ENCODE data around the gene PIK3R2. TPM values are rescaled to one million over a fixed set of nuclear protein-coding genes. Genes with fewer than 3 reads are reported as not detected.

The PIK3R2 gene
- total and polyA plus RNA-seq, 2 of the 13 experiments (the other 11 are each of a cell fraction or from before 2014, with no cell fraction given), result 18.6 to 25.3 TPM

- no peak for TF ChIP-seq ZNF460 (CRISPR knock-in tag; IDR thresholded peaks at IDR 0.05; ENCODE audit: borderline replicate concordance)
- no peak for TF ChIP-seq SNAPC4 (CRISPR knock-in tag; IDR thresholded peaks at IDR 0.05)
- no peak for TF ChIP-seq ZNF431 (CRISPR knock-in tag; IDR thresholded peaks at IDR 0.05; ENCODE audit: borderline replicate concordance, low read depth)
- TF ChIP-seq TFAP4 (IDR thresholded peaks at IDR 0.05; ENCODE audit: borderline replicate concordance, low read depth), result peak; percentile 69; the same call in 1 of the 2 replicates
- no peak for TF ChIP-seq SRSF4 (IDR thresholded peaks at IDR 0.05; ENCODE audit: low read depth, low read length, poor library complexity, severe bottlenecking)
- TF ChIP-seq HMG20B (CRISPR knock-in tag; conservative IDR thresholded peaks at IDR 0.05), result no peak
- no peak for TF ChIP-seq ZNF496 (CRISPR knock-in tag; IDR thresholded peaks at IDR 0.05; ENCODE audit: insufficient replicate concordance)
- TF ChIP-seq ZFX (CRISPR knock-in tag; IDR thresholded peaks at IDR 0.05; ENCODE audit: low read depth), result no peak; the same call in 1 of the 2 replicates
- TF ChIP-seq ZNF75D (CRISPR knock-in tag; IDR thresholded peaks at IDR 0.05; ENCODE audit: borderline replicate concordance), result no peak
- no peak for TF ChIP-seq TRAFD1 (CRISPR knock-in tag; IDR thresholded peaks at IDR 0.05; ENCODE audit: borderline replicate concordance)
- no peak for TF ChIP-seq SP2 (CRISPR knock-in tag; IDR thresholded peaks at IDR 0.05)
- no peak for TF ChIP-seq XRCC5 (optimal IDR thresholded peaks at IDR 0.05; ENCODE audit: low read length)
- no peak for TF ChIP-seq SIN3B (IDR thresholded peaks at IDR 0.05; ENCODE audit: low read length)
- TF ChIP-seq SOX13 (IDR thresholded peaks at IDR 0.05), result no peak
- peak in 1 of 2 experiments; percentile 3; a peak in 1 of 4 replicates for TF ChIP-seq SOX13 (CRISPR knock-in tag; conservative IDR thresholded peaks at IDR 0.05 in 1 of 2, IDR thresholded peaks at IDR 0.05 in 1 of 2)
- TF ChIP-seq ARID2 (CRISPR knock-in tag; IDR thresholded peaks at IDR 0.05; ENCODE audit: borderline replicate concordance), result no peak
- TF ChIP-seq ZNF737 (CRISPR knock-in tag; IDR thresholded peaks at IDR 0.05; ENCODE audit: borderline replicate concordance), result no peak
- no peak for TF ChIP-seq E2F1 (CRISPR knock-in tag; IDR thresholded peaks at IDR 0.05)
- TF ChIP-seq ZNF878 (CRISPR knock-in tag; IDR thresholded peaks at IDR 0.05), result no peak
- TF ChIP-seq PRMT3 (CRISPR knock-in tag; IDR thresholded peaks at IDR 0.05; ENCODE audit: borderline replicate concordance, low read depth), result no peak
- peak; percentile 9; the same call in 1 of the 2 replicates for TF ChIP-seq PHF8 (CRISPR knock-in tag; IDR thresholded peaks at IDR 0.05)
Measured at GRCh38 chr19:18109341-18109732, 43.6 kb upstream of the PIK3R2 start (continued).
